ENCODE data around the gene RPP14.

RPP14 gene

GRCh38 chr3:58356054-58356453, 50.0 kb downstream of the RPP14 start:
- DNase-seq (ENCODE audit: low read depth): no peak
- TF ChIP-seq, protein P1, sequence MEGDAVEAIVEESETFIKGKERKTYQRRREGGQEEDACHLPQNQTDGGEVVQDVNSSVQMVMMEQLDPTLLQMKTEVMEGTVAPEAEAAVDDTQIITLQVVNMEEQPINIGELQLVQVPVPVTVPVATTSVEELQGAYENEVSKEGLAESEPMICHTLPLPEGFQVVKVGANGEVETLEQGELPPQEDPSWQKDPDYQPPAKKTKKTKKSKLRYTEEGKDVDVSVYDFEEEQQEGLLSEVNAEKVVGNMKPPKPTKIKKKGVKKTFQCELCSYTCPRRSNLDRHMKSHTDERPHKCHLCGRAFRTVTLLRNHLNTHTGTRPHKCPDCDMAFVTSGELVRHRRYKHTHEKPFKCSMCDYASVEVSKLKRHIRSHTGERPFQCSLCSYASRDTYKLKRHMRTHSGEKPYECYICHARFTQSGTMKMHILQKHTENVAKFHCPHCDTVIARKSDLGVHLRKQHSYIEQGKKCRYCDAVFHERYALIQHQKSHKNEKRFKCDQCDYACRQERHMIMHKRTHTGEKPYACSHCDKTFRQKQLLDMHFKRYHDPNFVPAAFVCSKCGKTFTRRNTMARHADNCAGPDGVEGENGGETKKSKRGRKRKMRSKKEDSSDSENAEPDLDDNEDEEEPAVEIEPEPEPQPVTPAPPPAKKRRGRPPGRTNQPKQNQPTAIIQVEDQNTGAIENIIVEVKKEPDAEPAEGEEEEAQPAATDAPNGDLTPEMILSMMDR (IDR thresholded peaks at IDR 0.05; ENCODE audit: low read length, missing control alignments): no peak
- no peak overlapping the region for H3K4me3 ChIP-seq (replicated peaks; ENCODE audit: low read depth, low read length)

- H3K4me3 ChIP-seq (replicated peaks; ENCODE audit: low read depth, low read length): no peak overlapping the region
- no peak for DNase-seq (ENCODE audit: low read depth)
- TF ChIP-seq, protein P1 (IDR thresholded peaks at IDR 0.05; ENCODE audit: low read length, missing control alignments): no peak
These were observed 51.4 kb downstream of the RPP14 start for GRCh38 chr3:58357402-58357801.

GRCh38 chr3:58358092-58358491, 52.0 kb downstream of the RPP14 start:
- TF ChIP-seq, protein P1 (IDR thresholded peaks at IDR 0.05; ENCODE audit: low read length, missing control alignments): no peak
- DNase-seq (ENCODE audit: low read depth): no peak
- no peak overlapping the region for H3K4me3 ChIP-seq (replicated peaks; ENCODE audit: low read depth, low read length)

GRCh38 chr3:58358808-58359207, 52.8 kb downstream of the RPP14 start:
- no peak for DNase-seq (ENCODE audit: low read depth)
- no peak overlapping the region for H3K4me3 ChIP-seq (replicated peaks; ENCODE audit: low read depth, low read length)
- TF ChIP-seq, protein P1 (IDR thresholded peaks at IDR 0.05; ENCODE audit: low read length, missing control alignments): no peak

DNA sequence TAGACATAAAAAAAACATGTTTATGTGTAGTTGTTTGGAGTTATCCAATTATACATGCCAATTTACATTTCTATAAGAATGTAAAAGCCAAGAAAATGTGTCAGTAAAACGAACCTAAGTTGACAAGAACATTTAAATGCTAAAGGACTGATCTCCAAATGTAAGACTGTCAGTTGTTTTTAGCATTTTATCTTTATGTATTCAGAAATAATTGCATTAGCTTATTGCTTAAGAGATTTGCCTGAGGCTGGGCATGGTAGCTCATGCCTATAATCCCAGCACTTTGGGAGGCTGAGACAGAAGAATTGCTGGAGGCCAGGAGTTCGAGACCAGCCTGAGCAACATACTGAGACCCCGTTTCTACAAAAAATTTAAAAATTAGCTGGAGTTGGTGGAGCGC, 53.6 kb downstream of the RPP14 start:
- H3K4me3 ChIP-seq (replicated peaks; ENCODE audit: low read depth, low read length): no peak overlapping the region
- TF ChIP-seq, protein P1 (IDR thresholded peaks at IDR 0.05; ENCODE audit: low read length, missing control alignments): no peak
- DNase-seq (ENCODE audit: low read depth): no peak

DNA sequence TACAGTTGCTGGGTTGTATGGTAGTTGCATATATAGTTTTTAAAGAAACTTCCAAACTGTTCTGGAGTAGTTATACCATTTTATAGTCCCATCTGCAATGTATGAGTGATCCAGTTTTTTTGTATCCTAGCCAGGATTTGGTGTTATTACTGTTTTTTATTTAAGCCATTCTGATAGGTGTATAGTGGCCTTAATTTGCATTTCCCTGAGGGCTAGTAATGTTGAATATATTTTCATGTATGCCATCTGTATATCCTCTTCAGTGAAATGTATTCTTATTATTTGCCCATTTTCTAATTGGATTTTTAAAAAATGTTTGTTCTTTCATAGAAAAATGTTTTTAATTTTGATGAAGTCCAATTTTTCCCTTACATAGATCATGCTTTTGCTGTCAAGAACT, 55.8 kb downstream of the RPP14 start:
- TF ChIP-seq, protein P1 (IDR thresholded peaks at IDR 0.05; ENCODE audit: low read length, missing control alignments): no peak
- DNase-seq (ENCODE audit: low read depth): no peak
- H3K4me3 ChIP-seq (replicated peaks; ENCODE audit: low read depth, low read length): no peak overlapping the region

DNA sequence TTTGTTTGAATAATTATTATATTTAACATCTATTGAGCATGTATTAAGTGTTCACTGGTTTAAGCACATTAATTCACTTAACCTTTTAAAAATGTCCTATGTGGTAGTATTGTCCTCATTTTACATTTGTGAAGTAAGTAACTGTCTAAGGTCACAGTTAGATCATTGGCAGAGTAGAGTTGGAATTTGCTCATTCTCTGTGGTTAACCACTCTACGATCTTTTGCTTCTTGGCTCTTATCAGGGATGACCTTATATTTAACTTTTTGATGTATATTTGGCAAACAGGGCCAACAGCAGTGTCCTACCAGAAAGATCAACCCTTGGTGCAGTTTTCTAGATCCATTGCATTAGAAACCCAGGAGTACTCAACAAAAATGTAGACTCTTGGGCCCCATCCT, 60.7 kb downstream of the RPP14 start:
- TF ChIP-seq, protein P1 (IDR thresholded peaks at IDR 0.05; ENCODE audit: low read length, missing control alignments): no peak
- H3K4me3 ChIP-seq (replicated peaks; ENCODE audit: low read depth, low read length): no peak overlapping the region
- peak; percentile 17 for DNase-seq (ENCODE audit: low read depth)
